ENCODE results near the gene IKBKG.

DNA sequence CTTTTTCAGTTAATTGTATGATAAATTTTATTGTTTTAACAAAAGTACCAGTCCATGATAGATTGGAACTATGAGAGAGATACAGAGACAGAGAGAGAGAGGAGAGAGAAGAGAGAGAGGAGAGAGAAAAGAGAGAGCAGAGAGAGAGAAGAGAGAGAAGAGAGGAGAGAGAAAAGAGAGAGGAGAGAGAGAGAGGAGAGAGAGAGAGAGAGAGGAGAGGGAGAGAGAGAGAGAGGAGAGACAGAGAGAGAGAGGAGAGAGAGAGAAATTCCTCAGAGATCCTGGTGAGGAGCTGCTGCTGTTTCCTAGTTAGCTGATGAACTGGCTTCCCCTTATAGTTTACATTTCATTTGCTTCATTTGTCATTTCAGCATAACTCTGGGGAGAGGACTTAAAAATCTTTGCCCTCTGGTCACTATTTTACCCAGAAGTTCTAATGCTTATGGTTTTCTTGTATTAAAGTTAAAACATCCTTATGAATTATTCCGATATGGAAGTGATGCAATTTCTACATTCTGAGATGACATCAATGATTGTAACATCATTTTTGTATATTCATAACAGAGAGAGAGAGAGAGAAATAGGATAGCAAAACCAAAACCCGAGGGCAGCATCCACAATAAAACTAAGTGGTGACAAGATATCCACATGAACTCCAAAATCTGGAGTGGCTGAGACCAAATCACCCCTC lies 48.3 kb downstream of the IKBKG start:
- TF ChIP-seq, protein P1, sequence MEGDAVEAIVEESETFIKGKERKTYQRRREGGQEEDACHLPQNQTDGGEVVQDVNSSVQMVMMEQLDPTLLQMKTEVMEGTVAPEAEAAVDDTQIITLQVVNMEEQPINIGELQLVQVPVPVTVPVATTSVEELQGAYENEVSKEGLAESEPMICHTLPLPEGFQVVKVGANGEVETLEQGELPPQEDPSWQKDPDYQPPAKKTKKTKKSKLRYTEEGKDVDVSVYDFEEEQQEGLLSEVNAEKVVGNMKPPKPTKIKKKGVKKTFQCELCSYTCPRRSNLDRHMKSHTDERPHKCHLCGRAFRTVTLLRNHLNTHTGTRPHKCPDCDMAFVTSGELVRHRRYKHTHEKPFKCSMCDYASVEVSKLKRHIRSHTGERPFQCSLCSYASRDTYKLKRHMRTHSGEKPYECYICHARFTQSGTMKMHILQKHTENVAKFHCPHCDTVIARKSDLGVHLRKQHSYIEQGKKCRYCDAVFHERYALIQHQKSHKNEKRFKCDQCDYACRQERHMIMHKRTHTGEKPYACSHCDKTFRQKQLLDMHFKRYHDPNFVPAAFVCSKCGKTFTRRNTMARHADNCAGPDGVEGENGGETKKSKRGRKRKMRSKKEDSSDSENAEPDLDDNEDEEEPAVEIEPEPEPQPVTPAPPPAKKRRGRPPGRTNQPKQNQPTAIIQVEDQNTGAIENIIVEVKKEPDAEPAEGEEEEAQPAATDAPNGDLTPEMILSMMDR (IDR thresholded peaks at IDR 0.05): no peak
- no peak for TF ChIP-seq POLR2A (IDR thresholded peaks at IDR 0.05)

Measured in body of pancreas (tissue), 4 donors.